ENCODE measurements around the gene SLC17A9. TPM values are rescaled to one million over a fixed set of nuclear protein-coding genes. Genes with fewer than 3 reads are reported as not detected.

SLC17A9 gene
- total RNA-seq, 1 experiment from 2014 or later, result 0.22 TPM

DNA sequence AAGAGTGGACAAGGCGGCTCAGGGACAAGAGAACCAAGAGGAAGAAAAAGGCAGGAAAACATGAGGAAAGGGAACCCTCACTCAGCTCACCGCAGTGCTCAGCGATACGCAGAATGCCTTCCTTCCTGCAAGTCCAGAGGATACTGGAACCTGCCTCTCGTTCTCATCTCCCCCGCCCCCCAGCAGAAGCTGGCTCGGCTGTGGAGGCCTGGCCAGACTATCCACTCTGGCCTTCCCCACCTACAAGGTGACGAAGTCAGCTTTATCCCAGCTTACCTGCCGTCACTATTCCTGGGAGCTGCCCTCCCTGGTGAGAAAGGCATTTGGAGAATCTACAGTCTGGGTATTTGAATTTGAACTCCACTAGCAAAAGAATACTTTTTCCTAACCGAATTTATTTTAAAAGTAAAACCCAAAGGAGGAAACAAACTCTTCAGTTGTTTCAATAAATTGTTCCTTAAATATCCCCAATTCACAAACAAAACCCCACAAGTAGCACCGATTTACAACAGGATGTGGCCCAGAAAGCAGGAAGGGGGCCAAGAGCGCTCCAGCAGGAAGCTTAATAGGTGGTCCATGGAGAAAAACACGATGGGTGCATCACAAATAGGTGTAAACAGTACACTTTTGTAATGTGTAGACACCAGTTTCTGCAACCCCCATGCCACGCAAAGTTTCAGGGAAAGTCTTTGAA, 24.1 kb upstream of the SLC17A9 start:
- TF ChIP-seq, protein P1, sequence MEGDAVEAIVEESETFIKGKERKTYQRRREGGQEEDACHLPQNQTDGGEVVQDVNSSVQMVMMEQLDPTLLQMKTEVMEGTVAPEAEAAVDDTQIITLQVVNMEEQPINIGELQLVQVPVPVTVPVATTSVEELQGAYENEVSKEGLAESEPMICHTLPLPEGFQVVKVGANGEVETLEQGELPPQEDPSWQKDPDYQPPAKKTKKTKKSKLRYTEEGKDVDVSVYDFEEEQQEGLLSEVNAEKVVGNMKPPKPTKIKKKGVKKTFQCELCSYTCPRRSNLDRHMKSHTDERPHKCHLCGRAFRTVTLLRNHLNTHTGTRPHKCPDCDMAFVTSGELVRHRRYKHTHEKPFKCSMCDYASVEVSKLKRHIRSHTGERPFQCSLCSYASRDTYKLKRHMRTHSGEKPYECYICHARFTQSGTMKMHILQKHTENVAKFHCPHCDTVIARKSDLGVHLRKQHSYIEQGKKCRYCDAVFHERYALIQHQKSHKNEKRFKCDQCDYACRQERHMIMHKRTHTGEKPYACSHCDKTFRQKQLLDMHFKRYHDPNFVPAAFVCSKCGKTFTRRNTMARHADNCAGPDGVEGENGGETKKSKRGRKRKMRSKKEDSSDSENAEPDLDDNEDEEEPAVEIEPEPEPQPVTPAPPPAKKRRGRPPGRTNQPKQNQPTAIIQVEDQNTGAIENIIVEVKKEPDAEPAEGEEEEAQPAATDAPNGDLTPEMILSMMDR (conservative IDR thresholded peaks at IDR 0.05), result no peak
- no peak for TF ChIP-seq EZH2 (IDR thresholded peaks at IDR 0.05; ENCODE audit: low read depth)
- H3F3A ChIP-seq (ENCODE audit: insufficient read depth, low read depth), result peaks cover 40% of the 10 kb centered on the region
- H3K4me2 ChIP-seq, result no peak overlapping the region
- no peak overlapping the region for H3K27ac ChIP-seq
- H3K4me3 ChIP-seq, result no peak overlapping the region
- H3K79me2 ChIP-seq (ENCODE audit: low read depth), result peaks cover 94% of the 10 kb centered on the region
- ChIA-PET CTCF (interaction anchor here (0.6 kb wide), 1 partner anchor 27 kb away, joined by 3 read pairs; no protein-coding TSS in a partner anchor), POLR2A (ENCODE audit: unreplicated experiment) (no interaction called here)
- peaks cover 25% of the 10 kb centered on the region for H3K4me1 ChIP-seq (replicated peaks; ENCODE audit: insufficient read depth)
- no peaks in the 10 kb centered on the region for H3K9me3 ChIP-seq (ENCODE audit: insufficient read depth, low read depth)
- no TSS peak for BruUV-seq (replicated peaks)
- H3K36me3 ChIP-seq (ENCODE audit: low read depth), result no peaks in the 10 kb centered on the region
- DNase-seq, result no peak
- no peaks in the 10 kb centered on the region for H3K27me3 ChIP-seq (ENCODE audit: insufficient read depth, low read depth)
- peaks cover 52% of the 10 kb centered on the region for H4K20me1 ChIP-seq (ENCODE audit: insufficient read depth)
- intact Hi-C loops (cut with micrococcal nuclease; ENCODE audit: unreplicated experiment), result loop anchor here (5.0 kb wide), 1 partner anchor 306 kb away; no protein-coding TSS in a partner anchor
- no peak overlapping the region for H2AFZ ChIP-seq
- no peaks in the 10 kb centered on the region for H3K9me2 ChIP-seq (ENCODE audit: insufficient read depth)

DNA sequence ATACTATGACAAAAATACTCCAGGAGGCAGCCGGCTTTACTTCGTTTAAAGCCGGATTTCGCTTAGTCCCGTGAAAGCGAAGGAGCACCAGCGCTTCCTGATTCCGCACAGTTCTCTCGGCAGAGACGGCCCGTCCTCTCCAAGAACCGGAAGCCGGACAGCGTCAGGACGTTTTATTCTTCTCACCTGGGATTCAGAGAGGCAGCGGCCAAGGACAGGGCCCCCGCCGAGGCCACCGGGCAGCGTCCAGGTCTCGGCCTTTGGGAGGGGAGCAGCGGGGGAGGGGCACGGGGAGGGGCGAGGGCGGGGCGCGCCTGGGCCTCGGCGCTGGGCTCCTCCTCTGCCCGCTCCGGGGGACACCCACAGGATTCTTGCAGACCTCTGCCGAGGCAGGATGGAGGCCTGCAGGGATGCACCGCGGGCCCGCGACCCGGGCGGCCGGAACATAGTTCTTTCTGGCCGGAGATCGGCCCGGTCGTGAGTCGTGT, 23.4 kb upstream of the SLC17A9 start:
- H3K36me3 ChIP-seq (ENCODE audit: low read depth), result no peaks in the 10 kb centered on the region
- no peak overlapping the region for H3K4me2 ChIP-seq
- H3K27me3 ChIP-seq (ENCODE audit: insufficient read depth, low read depth), result no peaks in the 10 kb centered on the region
- intact Hi-C loops (cut with micrococcal nuclease; ENCODE audit: unreplicated experiment), result loop anchor here (5.0 kb wide), 1 partner anchor 307 kb away; no protein-coding TSS in a partner anchor
- no TSS peak for BruUV-seq (replicated peaks)
- peaks cover 40% of the 10 kb centered on the region for H3F3A ChIP-seq (ENCODE audit: insufficient read depth, low read depth)
- peaks cover 94% of the 10 kb centered on the region for H3K79me2 ChIP-seq (ENCODE audit: low read depth)
- no peak for TF ChIP-seq EZH2 (IDR thresholded peaks at IDR 0.05; ENCODE audit: low read depth)
- TF ChIP-seq, protein P1 (conservative IDR thresholded peaks at IDR 0.05), result no peak
- H4K20me1 ChIP-seq (ENCODE audit: insufficient read depth), result peaks cover 52% of the 10 kb centered on the region
- H3K9me3 ChIP-seq (ENCODE audit: insufficient read depth, low read depth), result no peaks in the 10 kb centered on the region
- peak in 1 of 2 experiments; percentile 43 for DNase-seq
- POLR2A ChIA-PET (ENCODE audit: unreplicated experiment), result no interaction called here
- H3K9me2 ChIP-seq (ENCODE audit: insufficient read depth), result no peaks in the 10 kb centered on the region
- H3K27ac ChIP-seq, result no peak overlapping the region
- H3K4me1 ChIP-seq (replicated peaks; ENCODE audit: insufficient read depth), result peaks cover 18% of the 10 kb centered on the region
- no peak overlapping the region for H2AFZ ChIP-seq
- no peak overlapping the region for H3K4me3 ChIP-seq
- CTCF ChIA-PET, result no interaction called here

DNA sequence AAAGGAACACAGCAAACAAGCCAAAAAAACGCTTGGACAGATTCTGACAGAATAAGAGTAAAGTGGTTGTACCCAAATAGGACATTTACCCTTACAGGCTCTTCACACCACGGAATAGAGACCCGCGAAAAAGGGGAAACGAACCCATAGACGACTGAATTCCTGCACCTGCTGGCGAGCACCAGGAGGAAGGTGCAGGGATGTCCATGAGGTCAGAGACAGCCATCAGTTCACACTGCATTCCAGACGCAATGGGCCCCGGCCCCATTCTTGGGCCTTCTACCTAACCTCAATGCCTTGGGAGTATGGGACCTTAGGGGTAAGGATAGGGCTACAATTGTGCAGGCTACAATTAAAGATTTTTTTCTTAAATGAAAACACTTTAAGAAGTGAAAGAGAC, 21.0 kb upstream of the SLC17A9 start:
- Histone ChIP-seq H3F3A (ENCODE audit: insufficient read depth, low read depth) (peaks cover 26% of the 10 kb centered on the region), H3K36me3 (ENCODE audit: low read depth) (peaks cover 3% of the 10 kb centered on the region; the same call in 1 of the 2 replicates), H3K27ac (no peak overlapping the region), H3K9me3 (ENCODE audit: insufficient read depth, low read depth) (no peaks in the 10 kb centered on the region), H3K4me1 (replicated peaks; ENCODE audit: insufficient read depth) (peaks cover 14% of the 10 kb centered on the region), H3K9me2 (ENCODE audit: insufficient read depth) (no peaks in the 10 kb centered on the region), H3K4me3 (no peak overlapping the region), H3K79me2 (ENCODE audit: low read depth) (peaks cover 99% of the 10 kb centered on the region), H2AFZ (no peak overlapping the region), H4K20me1 (ENCODE audit: insufficient read depth) (peaks cover 57% of the 10 kb centered on the region), H3K27me3 (ENCODE audit: insufficient read depth, low read depth) (no peaks in the 10 kb centered on the region), H3K4me2 (no peak overlapping the region)
- intact Hi-C loops (cut with micrococcal nuclease; ENCODE audit: unreplicated experiment), result no loop called here
- no peak for DNase-seq
- ChIA-PET POLR2A (ENCODE audit: unreplicated experiment) (no interaction called here), CTCF (no interaction called here)
- TF ChIP-seq EZH2 (IDR thresholded peaks at IDR 0.05; ENCODE audit: low read depth), result no peak
- TF ChIP-seq, protein P1 (conservative IDR thresholded peaks at IDR 0.05), result no peak
- BruUV-seq (replicated peaks), result no TSS peak

All from PC-9 (cell line).